Activated T-cell treated with anti-CD3 and anti-CD28 coated beads, Interleukin-2, amount 50 U/mL, for 72 hours (primary cell): ENCODE data around the gene TRIM51. TPM values are rescaled to one million over a fixed set of nuclear protein-coding genes. Genes with fewer than 3 reads are reported as not detected.
"Not testable (repeated sequence)": the region's sequence is repeated elsewhere in the genome, so short reads cannot be mapped to it uniquely, and the experiment has no call there.

ENCODE experiments used
- ATAC-seq, 2 donors: fragments of 150-1000 bp; cut with Tn5 transposase; replicated peaks in 1 of 2; 2 replicates each; pipeline ENCODE4 v1.10.0; 2021; ENCODE audit warnings: moderate library complexity in 2 of 2, mild to moderate bottlenecking in 1 of 2
- DNase-seq, 2 donors: peaks; one replicate each; pipeline ENCODE4 v3.0.0; 2021 to 2022; ENCODE audit warnings: mixed read lengths in 1 of 2
- H3K27ac Mint-ChIP-seq: one replicate; pipeline ENCODE4 v1.8.0; 2022; ENCODE audit warnings: mild to moderate bottlenecking, moderate library complexity, mixed read lengths
- H3K27me3 Mint-ChIP-seq: one replicate; pipeline ENCODE4 v1.8.0; 2022; ENCODE audit warnings: low read depth, mixed read lengths
- H3K36me3 Mint-ChIP-seq, 2 donors: one replicate each; pipeline ENCODE4 v1.8.0; 2022; ENCODE audit warnings: mixed read lengths in 2 of 2, mild to moderate bottlenecking in 1 of 2; ENCODE audit not compliant: insufficient read depth in 2 of 2
- H3K4me1 Mint-ChIP-seq: one replicate; pipeline ENCODE4 v1.8.0; 2022; ENCODE audit warnings: low read depth, mixed read lengths
- H3K4me3 Mint-ChIP-seq, 2 donors: one replicate each; pipeline ENCODE4 v1.8.0; 2022; ENCODE audit warnings: mild to moderate bottlenecking in 2 of 2, mixed read lengths in 2 of 2, moderate library complexity in 2 of 2
- H3K9me3 Mint-ChIP-seq, 2 donors: one replicate each; pipeline ENCODE4 v1.8.0; 2022; ENCODE audit warnings: mixed read lengths in 2 of 2
- total RNA-seq, 2 donors: library from RNA; stranded (reverse); gene quantifications; one replicate each; pipeline ENCODE4 v1.2.3, GENCODE V29; 2022

The TRIM51 gene, protein sequence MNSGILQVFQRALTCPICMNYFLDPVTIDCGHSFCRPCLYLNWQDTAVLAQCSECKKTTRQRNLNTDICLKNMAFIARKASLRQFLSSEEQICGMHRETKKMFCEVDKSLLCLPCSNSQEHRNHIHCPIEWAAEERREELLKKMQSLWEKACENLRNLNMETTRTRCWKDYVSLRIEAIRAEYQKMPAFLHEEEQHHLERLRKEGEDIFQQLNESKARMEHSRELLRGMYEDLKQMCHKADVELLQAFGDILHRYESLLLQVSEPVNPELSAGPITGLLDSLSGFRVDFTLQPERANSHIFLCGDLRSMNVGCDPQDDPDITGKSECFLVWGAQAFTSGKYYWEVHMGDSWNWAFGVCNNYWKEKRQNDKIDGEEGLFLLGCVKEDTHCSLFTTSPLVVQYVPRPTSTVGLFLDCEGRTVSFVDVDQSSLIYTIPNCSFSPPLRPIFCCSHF
- not detected for total RNA-seq

DNA sequence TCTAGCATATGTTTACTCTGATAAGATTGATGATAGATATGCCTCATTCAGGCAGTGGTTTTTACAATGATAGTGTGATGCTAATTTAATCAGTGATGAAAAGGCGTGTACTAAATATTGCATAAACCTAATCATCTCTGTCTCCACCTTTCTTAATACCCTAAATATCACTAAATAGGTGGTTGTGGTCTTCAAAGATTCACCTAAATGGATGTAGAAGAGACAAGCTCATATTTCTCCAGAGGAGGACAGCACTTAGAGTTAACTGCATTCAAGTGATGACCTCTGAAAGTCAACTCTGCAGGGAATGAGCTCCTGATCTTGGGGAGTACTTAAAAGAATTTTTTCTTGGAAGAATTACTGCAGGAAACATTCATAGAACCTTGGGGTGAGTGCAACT, at the start of gene TRIM51:
Gene TRIM51 (plus strand): TSS at position 301 of the 400 bp plus-strand sequence. CDS start 2,132 bp downstream, outside the sequence.
- H3K9me3 Mint-ChIP-seq, ATAC-seq, H3K4me3 Mint-ChIP-seq, H3K27ac Mint-ChIP-seq, H3K4me1 Mint-ChIP-seq, DNase-seq, H3K27me3 Mint-ChIP-seq, H3K36me3 Mint-ChIP-seq: not testable (repeated sequence)

DNA sequence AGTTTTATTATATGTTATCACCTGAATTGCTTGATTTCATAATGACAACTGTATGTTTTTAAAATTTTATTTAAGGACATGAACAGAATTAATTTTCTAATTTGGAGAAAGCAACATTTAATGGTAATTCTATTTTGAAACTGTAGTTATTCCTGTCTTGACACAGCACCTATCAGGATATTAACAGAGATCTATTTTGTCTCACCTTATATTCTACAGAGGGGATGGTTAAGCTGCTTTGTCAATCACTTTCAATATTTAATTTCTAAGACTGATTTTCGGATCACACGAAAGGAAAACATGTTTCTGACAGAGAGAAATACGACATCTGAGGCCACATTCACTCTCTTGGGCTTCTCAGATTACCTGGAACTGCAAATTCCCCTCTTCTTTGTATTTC, 44.6 kb upstream of the TRIM51 start, which contains the start of gene OR5D16:
Gene OR5D16 (plus strand): TSS at position 301 of the 400 bp plus-strand sequence. CDS start 0 bp downstream, at position 301.
- no peak within 1 kb of the TSS for H3K27ac Mint-ChIP-seq
- H3K4me1 Mint-ChIP-seq: no peaks in the 10 kb centered on the region
- H3K4me3 Mint-ChIP-seq: no peak within 1 kb of the TSS
- ATAC-seq (no peak), DNase-seq (no peak)
- peaks cover 0 to 2% of the 10 kb centered on the region in 2 donors for H3K36me3 Mint-ChIP-seq
- H3K9me3 Mint-ChIP-seq: peaks cover 6 to 11% of the 10 kb centered on the region in 2 donors
- H3K27me3 Mint-ChIP-seq: no peaks in the 10 kb centered on the region

DNA sequence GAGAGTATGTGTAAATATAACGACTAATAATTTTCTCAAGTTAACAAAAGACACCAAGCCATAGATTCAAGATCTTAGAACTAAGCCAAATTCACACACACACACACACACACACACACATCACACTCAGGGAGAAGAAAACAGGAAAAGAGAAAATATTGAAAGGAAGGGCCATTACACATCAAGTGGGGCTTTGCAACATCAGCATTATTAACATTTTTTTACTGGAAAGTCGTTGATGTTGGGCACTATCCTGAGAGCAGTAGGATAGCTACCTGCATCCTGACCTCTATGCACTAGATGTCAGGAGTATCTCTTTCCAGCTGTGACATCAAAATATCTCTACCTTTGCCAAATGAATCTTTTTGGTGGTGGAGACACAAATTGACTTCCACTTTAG, 35.6 kb upstream of the TRIM51 start:
- H3K27ac Mint-ChIP-seq: no peak overlapping the region
- DNase-seq: no peak
- H3K27me3 Mint-ChIP-seq: no peaks in the 10 kb centered on the region
- no peak for ATAC-seq
- no peak overlapping the region for H3K4me3 Mint-ChIP-seq
- no peaks in the 10 kb centered on the region for H3K4me1 Mint-ChIP-seq
- peaks cover 5 to 12% of the 10 kb centered on the region in 2 donors for H3K9me3 Mint-ChIP-seq
- no peaks in the 10 kb centered on the region for H3K36me3 Mint-ChIP-seq

- no peak overlapping the region for H3K27ac Mint-ChIP-seq
- no peaks in the 10 kb centered on the region for H3K4me1 Mint-ChIP-seq
- H3K27me3 Mint-ChIP-seq: no peaks in the 10 kb centered on the region
- no peak overlapping the region for H3K4me3 Mint-ChIP-seq
- DNase-seq: no peak
- no peaks in the 10 kb centered on the region for H3K36me3 Mint-ChIP-seq
- H3K9me3 Mint-ChIP-seq: peaks cover 8 to 17% of the 10 kb centered on the region in 2 donors
- ATAC-seq: no peak
These were observed 34.1 kb upstream of the TRIM51 start for GRCh38 chr11:55849037-55849436.

GRCh38 chr11:55852141-55852540, 31.0 kb upstream of the TRIM51 start:
- no peaks in the 10 kb centered on the region for H3K27me3 Mint-ChIP-seq
- H3K36me3 Mint-ChIP-seq: no peaks in the 10 kb centered on the region

DNA sequence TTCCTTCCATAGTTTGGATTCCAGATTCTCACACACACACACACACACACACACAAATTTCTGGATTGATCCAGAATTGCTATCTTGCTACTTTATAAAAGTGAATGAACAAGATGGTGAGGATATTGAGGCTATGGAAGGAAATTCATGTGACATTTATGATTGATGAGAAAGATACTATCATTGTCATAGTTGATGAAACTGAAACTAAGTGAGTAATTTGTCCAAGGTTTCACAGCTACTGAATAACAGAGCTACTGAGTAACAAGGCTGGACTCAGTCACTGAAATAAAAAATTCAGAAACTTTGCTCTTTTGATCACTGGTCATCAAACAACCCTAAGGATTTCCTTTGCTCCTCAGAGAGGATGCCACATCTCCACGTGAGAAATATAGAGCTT, 28.4 kb upstream of the TRIM51 start:
- Mint-ChIP-seq H3K9me3 (peaks cover 11 to 16% of the 10 kb centered on the region in 2 donors), H3K27me3 (no peaks in the 10 kb centered on the region), H3K27ac (no peak overlapping the region), H3K36me3 (peaks cover 0 to 3% of the 10 kb centered on the region in 2 donors), H3K4me3 (no peak overlapping the region), H3K4me1 (no peaks in the 10 kb centered on the region)
- no peak for DNase-seq
- ATAC-seq: no peak

More at GRCh38 chr11:55852141-55852540, 31.0 kb upstream of the TRIM51 start:
- DNase-seq (no peak), ATAC-seq (no peak)
- Mint-ChIP-seq H3K4me3 (no peak overlapping the region), H3K27ac (no peak overlapping the region), H3K9me3 (peaks cover 12 to 21% of the 10 kb centered on the region in 2 donors), H3K4me1 (no peaks in the 10 kb centered on the region)

GRCh38 chr11:55867354-55867753, 15.7 kb upstream of the TRIM51 start:
- H3K4me1 Mint-ChIP-seq, DNase-seq, H3K36me3 Mint-ChIP-seq, ATAC-seq, H3K9me3 Mint-ChIP-seq, H3K27me3 Mint-ChIP-seq, H3K4me3 Mint-ChIP-seq, H3K27ac Mint-ChIP-seq: not testable (repeated sequence)

DNA sequence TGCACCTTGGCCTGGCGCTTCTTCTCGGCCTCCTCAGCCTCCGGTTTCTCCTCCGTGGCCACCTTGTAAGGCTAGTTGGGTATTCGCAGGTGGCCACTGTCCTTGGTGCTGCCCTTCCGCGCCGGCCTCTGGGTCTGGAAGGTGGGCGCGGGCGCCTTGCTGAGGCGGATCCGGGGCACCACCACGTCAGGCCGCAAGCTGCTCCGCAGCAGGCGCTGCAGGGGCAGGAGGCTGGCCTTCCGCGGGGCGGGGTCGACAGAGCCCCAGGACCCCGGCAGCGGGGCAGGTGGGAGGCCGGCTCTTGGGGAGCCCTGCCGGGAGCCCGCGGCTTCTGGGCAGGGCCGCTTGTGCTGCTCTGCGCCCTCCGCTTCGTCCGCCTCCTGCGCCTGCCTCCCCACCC, 10.4 kb upstream of the TRIM51 start:
- not testable (repeated sequence) for H3K27me3 Mint-ChIP-seq, ATAC-seq, H3K4me1 Mint-ChIP-seq, H3K9me3 Mint-ChIP-seq, DNase-seq, H3K27ac Mint-ChIP-seq, H3K36me3 Mint-ChIP-seq, H3K4me3 Mint-ChIP-seq

DNA sequence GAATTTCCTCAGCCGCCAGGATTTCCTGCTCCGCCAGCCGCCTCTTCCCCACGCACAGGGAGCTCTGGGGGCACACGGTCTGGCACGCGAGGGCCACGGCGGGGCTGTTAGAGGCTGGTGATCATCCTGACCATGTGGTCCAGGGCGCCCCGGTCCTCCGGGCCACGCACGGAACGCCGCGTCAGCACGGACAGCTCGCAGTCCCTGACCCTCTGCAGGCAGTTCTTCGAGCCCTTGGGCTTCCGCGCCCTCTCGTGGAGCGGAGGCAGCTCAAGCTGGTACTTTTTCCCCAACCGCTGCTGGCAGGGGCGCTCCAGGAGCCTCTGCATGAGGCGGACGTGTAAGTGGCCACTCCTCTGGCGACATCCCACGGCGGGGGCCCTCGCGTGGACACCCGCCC, 10.0 kb upstream of the TRIM51 start:
- not testable (repeated sequence) for H3K4me1 Mint-ChIP-seq, H3K4me3 Mint-ChIP-seq

GRCh38 chr11:55884995-55885394, 1.9 kb downstream of the TRIM51 start:
- DNase-seq, H3K27me3 Mint-ChIP-seq, ATAC-seq, H3K4me1 Mint-ChIP-seq, H3K27ac Mint-ChIP-seq, H3K36me3 Mint-ChIP-seq, H3K9me3 Mint-ChIP-seq, H3K4me3 Mint-ChIP-seq: not testable (repeated sequence)

More for the DNA sequence above, 10.0 kb upstream of the TRIM51 start:
- not testable (repeated sequence) for H3K36me3 Mint-ChIP-seq, H3K27me3 Mint-ChIP-seq, ATAC-seq, H3K27ac Mint-ChIP-seq, DNase-seq, H3K9me3 Mint-ChIP-seq

- H3K36me3 Mint-ChIP-seq, H3K27me3 Mint-ChIP-seq, H3K4me1 Mint-ChIP-seq, DNase-seq, ATAC-seq, H3K9me3 Mint-ChIP-seq, H3K4me3 Mint-ChIP-seq, H3K27ac Mint-ChIP-seq: not testable (repeated sequence)
These were observed 2.4 kb downstream of the TRIM51 start for GRCh38 chr11:55885481-55885880.

- no peak for ATAC-seq
- peaks cover 4 to 5% of the 10 kb centered on the region in 2 donors for H3K9me3 Mint-ChIP-seq
These were observed 12.1 kb downstream of the TRIM51 start for GRCh38 chr11:55895216-55895615.

GRCh38 chr11:55902308-55902707, 19.2 kb downstream of the TRIM51 start:
- Mint-ChIP-seq H3K4me3 (no peak overlapping the region), H3K36me3 (no peaks in the 10 kb centered on the region), H3K4me1 (no peaks in the 10 kb centered on the region), H3K9me3 (peaks cover 3 to 9% of the 10 kb centered on the region in 2 donors), H3K27ac (no peak overlapping the region), H3K27me3 (no peaks in the 10 kb centered on the region)
- no peak for ATAC-seq
- no peak for DNase-seq

More at GRCh38 chr11:55895216-55895615, 12.1 kb downstream of the TRIM51 start:
- H3K4me1 Mint-ChIP-seq: no peaks in the 10 kb centered on the region
- no peak overlapping the region for H3K4me3 Mint-ChIP-seq
- no peaks in the 10 kb centered on the region for H3K27me3 Mint-ChIP-seq
- no peak for DNase-seq
- no peaks in the 10 kb centered on the region for H3K36me3 Mint-ChIP-seq
- no peak overlapping the region for H3K27ac Mint-ChIP-seq
